IPS DF 6.9 (cell line): ENCODE results near the gene ADAMTS12.

Source experiments
- DNase-seq: peaks from one replicate; pipeline ENCODE4 v3.0.0-alpha.2; 2013; ENCODE audit warnings: low read depth, low spot score
- H3K27ac ChIP-seq: one replicate; pipeline ENCODE4 v1.5.1; 2013; ENCODE audit warnings: low read length, control low read depth
- H3K27me3 ChIP-seq: 2 replicates; pipeline ENCODE4 v1.6.1; 2013; ENCODE audit warnings: mild to moderate bottlenecking, low read length; ENCODE audit not compliant: control insufficient read depth, insufficient read depth
- H3K36me3 ChIP-seq: 2 replicates; pipeline ENCODE4 v1.6.1; 2013; ENCODE audit warnings: low read length; ENCODE audit not compliant: control insufficient read depth, insufficient read depth
- H3K4me1 ChIP-seq: 2 replicates; pipeline ENCODE4 v1.6.1; 2013; ENCODE audit warnings: low read length; ENCODE audit not compliant: control insufficient read depth, insufficient read depth
- H3K4me3 ChIP-seq: 2 replicates; pipeline ENCODE4 v1.5.1; 2013; ENCODE audit warnings: mild to moderate bottlenecking, low read length
- H3K9me3 ChIP-seq: 2 replicates; pipeline ENCODE4 v1.6.1; 2013; ENCODE audit warnings: low read length, inconsistent platforms; ENCODE audit not compliant: control insufficient read depth, insufficient read depth
- WGBS: extraction: QIAGEN DNeasy Blood & Tissue Kit; methylation state at CpG from one replicate; pipeline ENCODE4 v1.1.7; 2013; ENCODE audit warnings: mixed read lengths, missing lambda C conversion rate; ENCODE audit not compliant: insufficient read length, insufficient coverage; 5-methylcytosine and 5-hydroxymethylcytosine counted together

ADAMTS12 gene

DNA sequence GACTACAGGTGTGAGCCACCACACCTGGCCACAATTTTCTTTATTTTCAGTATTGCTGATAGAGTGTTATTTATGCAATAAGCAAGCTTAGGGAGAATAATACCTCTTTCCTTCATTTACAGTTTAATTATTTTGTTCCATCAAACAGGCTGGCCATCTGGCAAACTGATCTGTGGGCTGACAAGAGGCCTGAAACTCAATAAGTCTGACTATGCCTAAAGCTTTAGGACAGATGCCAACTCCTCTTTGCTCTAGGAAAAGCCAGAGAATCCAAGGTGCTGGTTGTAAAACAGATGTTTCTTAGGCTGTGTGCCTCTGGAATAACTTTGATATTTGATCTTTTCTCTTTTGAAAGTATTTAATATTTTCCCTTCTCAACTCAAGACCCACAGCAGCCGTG lies 352.6 kb downstream of the ADAMTS12 start:
- no peak for DNase-seq
- Histone ChIP-seq H3K9me3 (no peaks in the 10 kb centered on the region), H3K36me3 (no peaks in the 10 kb centered on the region), H3K27ac (no peak overlapping the region), H3K4me3 (no peak overlapping the region), H3K27me3 (no peaks in the 10 kb centered on the region), H3K4me1 (no peaks in the 10 kb centered on the region)
- WGBS, result no CpG with 5 or more reads among the region's 1 CpG

DNA sequence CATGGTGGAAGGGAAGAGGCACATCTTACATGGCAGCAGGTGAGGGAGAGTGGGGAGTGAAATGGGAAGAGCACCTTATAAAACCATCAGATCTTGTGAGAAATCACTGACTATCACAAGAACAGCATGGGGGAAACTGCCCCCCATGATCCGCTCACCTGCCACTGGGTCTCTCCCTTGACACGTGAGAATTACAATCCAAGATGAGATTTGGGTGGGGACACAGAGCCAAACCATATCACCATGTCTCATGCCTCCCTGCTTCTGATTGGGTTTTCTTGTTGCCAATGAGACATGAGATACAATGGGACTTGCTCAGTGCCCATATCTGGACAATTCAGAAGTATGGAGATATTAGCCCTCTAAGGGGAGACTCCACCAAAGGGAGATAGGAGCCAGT lies 353.6 kb downstream of the ADAMTS12 start:
- Histone ChIP-seq H3K9me3 (no peaks in the 10 kb centered on the region), H3K27me3 (no peaks in the 10 kb centered on the region), H3K27ac (no peak overlapping the region), H3K36me3 (no peaks in the 10 kb centered on the region), H3K4me3 (no peak overlapping the region), H3K4me1 (no peaks in the 10 kb centered on the region)
- no peak for DNase-seq
- no CpG with 5 or more reads among the region's 2 CpGs for WGBS

DNA sequence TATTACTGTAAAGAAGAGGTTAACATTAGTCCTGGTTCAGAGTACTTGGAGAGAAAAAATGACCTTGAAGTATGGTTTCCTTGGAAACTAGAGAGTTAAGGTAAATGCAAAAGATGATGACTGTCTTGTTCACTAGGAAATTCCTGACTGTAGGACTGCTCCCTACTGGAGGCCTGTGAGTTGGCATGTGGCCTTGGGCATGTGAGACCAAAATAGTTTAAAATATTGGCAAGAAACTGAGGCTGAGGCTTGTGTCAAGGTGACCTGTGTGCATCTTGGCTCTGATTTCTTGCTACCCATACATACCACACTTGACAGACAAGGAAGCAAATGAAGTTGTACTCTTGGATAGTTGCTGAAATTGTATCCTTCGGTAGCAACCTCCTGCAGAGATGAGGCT lies 354.6 kb downstream of the ADAMTS12 start:
- no peaks in the 10 kb centered on the region for H3K27me3 ChIP-seq
- H3K36me3 ChIP-seq, result no peaks in the 10 kb centered on the region
- WGBS, result no CpG with 5 or more reads among the region's 1 CpG
- H3K4me1 ChIP-seq, result no peaks in the 10 kb centered on the region
- H3K27ac ChIP-seq, result no peak overlapping the region
- H3K4me3 ChIP-seq, result no peak overlapping the region
- no peaks in the 10 kb centered on the region for H3K9me3 ChIP-seq
- DNase-seq, result no peak

DNA sequence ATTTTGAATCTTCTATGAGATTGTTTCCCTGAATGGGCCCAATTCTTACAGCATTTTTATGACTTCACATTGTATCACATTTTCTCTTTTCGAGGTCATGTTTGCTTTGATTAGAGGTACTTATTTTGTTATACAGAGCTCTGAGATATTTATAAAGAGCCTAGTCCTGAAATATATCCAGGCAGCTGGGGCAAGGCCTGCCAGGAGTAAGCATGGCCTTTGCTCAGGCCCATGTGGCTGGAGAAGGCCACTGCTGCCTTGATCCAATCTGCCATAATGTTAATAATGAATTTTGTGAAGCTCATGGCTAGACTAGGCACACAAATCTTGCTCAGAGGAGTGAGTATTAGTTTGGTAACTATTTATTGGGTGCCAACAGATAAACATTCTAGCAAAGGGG lies 355.0 kb downstream of the ADAMTS12 start:
- Histone ChIP-seq H3K36me3 (no peaks in the 10 kb centered on the region), H3K27me3 (no peaks in the 10 kb centered on the region), H3K9me3 (no peaks in the 10 kb centered on the region), H3K27ac (no peak overlapping the region), H3K4me1 (no peaks in the 10 kb centered on the region), H3K4me3 (no peak overlapping the region)
- DNase-seq, result no peak
- no CpG with 5 or more reads among the region's 1 CpG for WGBS

DNA sequence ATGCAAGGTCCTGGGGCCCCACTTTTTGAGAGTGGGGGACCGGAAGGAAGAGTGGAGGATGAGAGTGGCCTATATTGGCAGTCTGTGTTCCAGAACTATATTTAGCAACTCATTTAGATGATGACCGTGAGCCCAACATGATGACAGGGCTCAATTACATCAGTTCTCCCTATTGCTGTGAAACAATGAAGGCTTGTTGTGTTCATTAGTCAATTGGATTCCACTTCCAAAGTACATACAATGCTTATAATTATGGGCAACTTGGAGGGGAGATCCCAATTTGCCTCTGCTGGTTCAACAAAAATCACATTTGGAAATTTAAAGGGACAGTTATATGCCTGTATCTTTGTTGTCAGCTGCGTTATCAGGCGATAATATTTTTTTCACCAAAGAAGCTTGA lies 360.0 kb downstream of the ADAMTS12 start:
- Histone ChIP-seq H3K27ac (no peak overlapping the region), H3K4me1 (no peaks in the 10 kb centered on the region), H3K27me3 (no peaks in the 10 kb centered on the region), H3K36me3 (no peaks in the 10 kb centered on the region), H3K4me3 (no peak overlapping the region), H3K9me3 (no peaks in the 10 kb centered on the region)
- no peak for DNase-seq
- WGBS, result no CpG with 5 or more reads among the region's 4 CpGs

DNA sequence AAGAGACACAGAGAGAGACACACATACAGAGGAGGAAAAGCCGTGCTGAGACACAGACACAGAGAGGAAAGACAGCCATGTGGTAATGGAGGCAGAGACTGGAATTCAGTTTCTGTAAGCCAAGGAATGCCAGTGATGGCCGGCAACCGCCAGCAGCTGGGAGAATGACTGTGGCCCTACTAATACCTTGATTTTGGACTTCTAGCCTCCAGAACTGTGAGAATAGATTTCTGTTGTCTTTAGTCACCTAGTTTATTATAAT lies 360.8 kb downstream of the ADAMTS12 start:
- Histone ChIP-seq H3K36me3 (no peaks in the 10 kb centered on the region), H3K4me1 (no peaks in the 10 kb centered on the region), H3K4me3 (no peak overlapping the region), H3K27ac (no peak overlapping the region), H3K27me3 (no peaks in the 10 kb centered on the region), H3K9me3 (no peaks in the 10 kb centered on the region)
- no CpG with 5 or more reads among the region's 3 CpGs for WGBS
- DNase-seq, result no peak

DNA sequence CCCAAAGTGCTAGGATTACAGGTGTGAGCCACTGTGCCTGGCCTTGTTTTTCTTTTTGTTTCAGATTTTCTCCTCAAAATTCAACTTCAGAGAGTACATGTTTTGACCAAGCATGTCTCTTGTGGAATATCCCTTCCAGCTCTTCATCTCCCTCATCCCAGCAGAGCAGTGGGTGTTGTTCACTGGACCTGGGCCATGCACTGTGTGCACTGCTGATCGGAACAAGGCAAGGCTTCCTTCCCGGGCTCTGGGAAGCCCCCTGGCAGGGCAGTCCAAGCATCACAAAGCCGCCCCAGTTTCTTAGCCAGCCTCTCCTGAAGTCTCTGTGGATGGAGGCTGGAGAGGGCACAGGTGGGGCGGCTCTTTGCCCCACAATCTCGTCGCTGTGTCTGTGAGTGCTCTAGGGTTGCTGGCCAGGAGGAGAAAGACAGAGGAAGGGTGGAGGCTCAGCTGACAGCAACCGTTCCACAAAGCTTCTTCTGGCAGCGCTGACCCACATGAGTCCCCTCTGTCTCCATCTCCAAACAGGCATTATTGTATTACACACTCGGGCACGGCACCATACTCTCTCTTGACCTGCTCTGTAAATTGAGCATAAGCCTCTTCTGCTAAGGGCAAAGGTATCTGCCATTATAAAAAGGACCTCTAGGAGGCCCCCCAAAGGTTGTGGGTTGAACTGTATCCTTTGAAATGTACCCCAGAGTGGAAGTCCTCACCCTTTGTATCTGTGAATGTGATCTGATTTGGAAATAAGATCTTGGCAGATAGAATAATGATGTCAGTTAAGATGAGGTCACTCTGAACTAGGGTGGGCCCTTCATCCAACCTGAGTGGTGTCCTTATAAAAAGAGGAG lies 361.4 kb downstream of the ADAMTS12 start:
- no peaks in the 10 kb centered on the region for H3K4me1 ChIP-seq
- no CpG with 5 or more reads among the region's 10 CpGs for WGBS
- DNase-seq, result no peak
- H3K27me3 ChIP-seq, result no peaks in the 10 kb centered on the region
- H3K9me3 ChIP-seq, result no peaks in the 10 kb centered on the region
- H3K4me3 ChIP-seq, result no peak overlapping the region
- H3K27ac ChIP-seq, result no peak overlapping the region
- no peaks in the 10 kb centered on the region for H3K36me3 ChIP-seq

DNA sequence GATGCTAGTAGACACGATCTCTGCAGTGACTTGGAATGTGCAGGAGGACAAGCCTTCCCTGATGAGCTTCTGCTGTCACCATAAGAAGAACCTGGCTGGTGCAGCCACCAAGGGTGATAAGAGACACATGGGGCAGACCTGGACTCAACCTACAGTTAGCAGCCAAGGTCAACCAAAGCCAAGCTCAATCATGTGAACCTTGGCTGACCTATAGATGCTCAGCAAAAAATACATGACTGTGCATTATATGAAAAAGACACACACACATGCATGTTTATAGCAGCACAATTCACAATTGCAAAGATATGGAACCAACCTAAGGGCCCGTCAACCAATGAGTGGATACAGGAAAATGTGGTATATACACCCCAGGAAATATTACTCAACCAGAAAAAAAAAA lies 364.1 kb downstream of the ADAMTS12 start:
- H3K9me3 ChIP-seq, result no peaks in the 10 kb centered on the region
- no peaks in the 10 kb centered on the region for H3K27me3 ChIP-seq
- H3K27ac ChIP-seq, result no peak overlapping the region
- H3K4me1 ChIP-seq, result no peaks in the 10 kb centered on the region
- no CpG with 5 or more reads among the region's 2 CpGs for WGBS
- no peak overlapping the region for H3K4me3 ChIP-seq
- no peak for DNase-seq
- no peaks in the 10 kb centered on the region for H3K36me3 ChIP-seq

DNA sequence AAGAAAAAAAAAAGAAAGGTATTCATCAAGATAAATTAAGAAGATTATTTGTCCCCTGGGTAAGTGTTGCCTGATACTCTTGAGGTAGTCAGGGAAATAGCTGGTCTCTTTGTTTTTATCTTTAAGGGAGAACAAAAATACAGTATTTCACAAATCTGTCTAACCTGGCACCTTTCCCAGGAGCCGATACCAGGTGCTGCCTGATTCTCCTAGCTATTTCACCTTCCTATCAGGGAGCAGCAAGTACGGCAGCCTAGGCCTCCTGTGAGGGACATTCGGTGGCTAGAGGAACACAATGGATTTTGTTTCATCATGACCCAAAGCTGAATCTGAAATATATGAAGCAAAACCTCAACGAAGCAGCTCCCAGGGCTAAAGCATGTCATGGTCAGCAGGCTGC lies 365.0 kb downstream of the ADAMTS12 start:
- H3K4me3 ChIP-seq, result no peak overlapping the region
- no peak for DNase-seq
- WGBS, result no CpG with 5 or more reads among the region's 4 CpGs
- H3K27me3 ChIP-seq, result no peaks in the 10 kb centered on the region
- no peak overlapping the region for H3K27ac ChIP-seq
- no peaks in the 10 kb centered on the region for H3K4me1 ChIP-seq
- H3K9me3 ChIP-seq, result no peaks in the 10 kb centered on the region
- no peaks in the 10 kb centered on the region for H3K36me3 ChIP-seq

DNA sequence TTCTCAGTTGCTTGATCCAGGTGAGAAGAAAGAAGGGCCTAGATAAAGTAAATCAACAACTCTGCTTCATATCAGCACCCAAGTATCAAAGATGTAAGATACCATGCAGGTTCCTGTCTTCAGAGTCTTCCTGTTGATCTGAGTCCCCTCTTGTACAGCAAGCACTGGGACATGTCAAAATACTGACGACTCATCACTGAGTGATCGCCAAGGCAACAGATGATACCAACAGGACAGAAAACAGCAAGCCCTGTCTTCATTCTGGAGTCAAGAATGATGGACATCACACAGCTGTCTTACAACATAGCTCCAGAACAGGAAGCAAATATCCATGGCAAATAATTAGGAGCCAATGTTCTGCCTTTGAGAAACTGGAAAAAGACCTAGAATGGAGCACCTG lies 367.3 kb downstream of the ADAMTS12 start:
- WGBS, result no CpG with 5 or more reads among the region's 2 CpGs
- H3K27ac ChIP-seq, result no peak overlapping the region
- H3K4me3 ChIP-seq, result no peak overlapping the region
- no peaks in the 10 kb centered on the region for H3K36me3 ChIP-seq
- H3K27me3 ChIP-seq, result no peaks in the 10 kb centered on the region
- H3K4me1 ChIP-seq, result no peaks in the 10 kb centered on the region
- no peaks in the 10 kb centered on the region for H3K9me3 ChIP-seq
- no peak for DNase-seq

DNA sequence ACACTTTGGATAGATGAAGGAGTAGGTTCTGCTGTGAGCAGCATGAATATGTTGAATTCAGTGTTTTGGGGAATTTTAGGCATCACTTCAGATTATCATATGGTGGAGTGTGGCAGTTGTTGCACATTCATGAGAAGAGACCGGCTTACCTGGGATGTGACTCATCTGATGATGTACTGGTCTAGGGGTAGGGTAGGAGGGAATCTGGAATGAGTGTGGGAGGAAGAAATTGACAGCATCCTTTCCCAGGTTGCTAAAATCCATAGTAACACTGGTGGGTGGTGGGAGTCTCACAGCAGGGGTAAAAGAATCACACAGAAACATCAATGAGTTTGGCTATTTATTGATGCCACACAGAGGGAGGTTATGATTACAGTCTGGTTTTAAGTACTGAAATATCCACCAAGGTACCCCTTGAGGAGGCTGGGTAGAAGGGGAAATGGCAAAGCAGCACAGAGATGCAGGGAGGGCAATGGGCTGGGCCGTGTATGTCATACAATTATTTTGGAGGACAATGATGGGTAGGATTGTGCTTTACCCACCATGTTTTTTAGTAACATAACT lies 368.5 kb downstream of the ADAMTS12 start:
- no peaks in the 10 kb centered on the region for H3K36me3 ChIP-seq
- no CpG with 5 or more reads among the region's 2 CpGs for WGBS
- no peak for DNase-seq
- H3K27me3 ChIP-seq, result no peaks in the 10 kb centered on the region
- H3K4me3 ChIP-seq, result no peak overlapping the region
- no peaks in the 10 kb centered on the region for H3K4me1 ChIP-seq
- H3K27ac ChIP-seq, result no peak overlapping the region
- H3K9me3 ChIP-seq, result no peaks in the 10 kb centered on the region; the same call in 1 of the 2 replicates
